ENCODE results near the gene COL9A3.

COL9A3 gene

GRCh38 chr20:62885046-62885895 is 68.4 kb downstream of the COL9A3 start:
- in situ Hi-C loops (cut with MboI; ENCODE audit: low pct_unique_long_range_greater_than_20kb, low sequenced_read_pairs), result no loop called here
- no peak for DNase-seq

- in situ Hi-C loops (cut with MboI; ENCODE audit: low pct_unique_long_range_greater_than_20kb, low sequenced_read_pairs), result no loop called here
- no peak for DNase-seq
These were observed 69.3 kb downstream of the COL9A3 start for GRCh38 chr20:62885896-62886708.

GRCh38 chr20:62886709-62887058 is 69.8 kb downstream of the COL9A3 start:
- no peak for DNase-seq
- in situ Hi-C loops (cut with MboI; ENCODE audit: low pct_unique_long_range_greater_than_20kb, low sequenced_read_pairs), result no loop called here

- DNase-seq, result no peak
- in situ Hi-C loops (cut with MboI; ENCODE audit: low pct_unique_long_range_greater_than_20kb, low sequenced_read_pairs), result no loop called here
These were observed 70.5 kb downstream of the COL9A3 start for GRCh38 chr20:62887152-62887859.

GRCh38 chr20:62887860-62888239 is 71.0 kb downstream of the COL9A3 start:
- in situ Hi-C loops (cut with MboI; ENCODE audit: low pct_unique_long_range_greater_than_20kb, low sequenced_read_pairs), result no loop called here
- no peak for DNase-seq

GRCh38 chr20:62888406-62888805 is 71.6 kb downstream of the COL9A3 start:
- in situ Hi-C loops (cut with MboI; ENCODE audit: low pct_unique_long_range_greater_than_20kb, low sequenced_read_pairs), result no loop called here
- DNase-seq, result no peak

GRCh38 chr20:62888910-62889309 is 72.1 kb downstream of the COL9A3 start:
- DNase-seq, result no peak
- in situ Hi-C loops (cut with MboI; ENCODE audit: low pct_unique_long_range_greater_than_20kb, low sequenced_read_pairs), result no loop called here

- DNase-seq, result no peak
- in situ Hi-C loops (cut with MboI; ENCODE audit: low pct_unique_long_range_greater_than_20kb, low sequenced_read_pairs), result no loop called here
These were observed 72.6 kb downstream of the COL9A3 start for GRCh38 chr20:62889411-62889810.

- DNase-seq, result no peak
- in situ Hi-C loops (cut with MboI; ENCODE audit: low pct_unique_long_range_greater_than_20kb, low sequenced_read_pairs), result no loop called here
These were observed 73.0 kb downstream of the COL9A3 start for GRCh38 chr20:62889871-62890270.

- in situ Hi-C loops (cut with MboI; ENCODE audit: low pct_unique_long_range_greater_than_20kb, low sequenced_read_pairs), result no loop called here
- no peak for DNase-seq
These were observed 73.6 kb downstream of the COL9A3 start for GRCh38 chr20:62890444-62890843.

All from KBM-7 (cell line).